AG10803 (cell line): ENCODE results near the gene ADPRH.
A peak's percentile ranks its signal among the peaks of the same experiment; 100 is the strongest.
"Not testable (repeated sequence)": the region's sequence is repeated elsewhere in the genome, so short reads cannot be mapped to it uniquely, and the experiment has no call there.

Source experiments
- DNase-seq: peaks from one replicate; pipeline ENCODE4 v3.0.0; 2010; ENCODE audit warnings: low read depth
- H3K4me3 ChIP-seq: 2 replicates; pipeline ENCODE4 v1.5.1; 2011; ENCODE audit warnings: mild to moderate bottlenecking, low read length, control low read depth
- CTCF ChIP-seq: conservative IDR thresholded peaks from 2 replicates; pipeline ENCODE4 v1.5.1; 2011; ENCODE audit warnings: mild to moderate bottlenecking, low read length, control low read depth, inconsistent platforms

The ADPRH gene

DNA sequence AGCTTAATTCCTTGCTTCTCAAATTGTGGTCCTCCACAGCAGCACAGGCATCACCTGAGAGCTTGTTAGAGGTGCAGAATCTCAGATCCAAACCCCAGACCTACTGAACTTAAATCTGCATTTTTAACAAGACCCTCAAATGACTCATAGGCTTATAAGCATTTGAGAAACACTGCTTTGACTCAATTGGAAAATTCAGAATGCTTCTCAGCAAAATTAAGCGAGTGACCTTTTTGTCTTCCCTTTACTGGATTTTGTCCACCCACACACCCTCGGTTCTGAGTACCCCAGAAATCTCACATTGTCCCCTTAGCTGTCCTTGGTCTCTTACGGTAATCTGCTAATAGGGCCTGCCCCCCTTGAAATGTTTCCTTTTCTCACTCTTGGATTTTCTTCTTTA is 37.7 kb upstream of the ADPRH start:
- no peak for TF ChIP-seq CTCF
- H3K4me3 ChIP-seq: no peak overlapping the region
- DNase-seq: no peak

DNA sequence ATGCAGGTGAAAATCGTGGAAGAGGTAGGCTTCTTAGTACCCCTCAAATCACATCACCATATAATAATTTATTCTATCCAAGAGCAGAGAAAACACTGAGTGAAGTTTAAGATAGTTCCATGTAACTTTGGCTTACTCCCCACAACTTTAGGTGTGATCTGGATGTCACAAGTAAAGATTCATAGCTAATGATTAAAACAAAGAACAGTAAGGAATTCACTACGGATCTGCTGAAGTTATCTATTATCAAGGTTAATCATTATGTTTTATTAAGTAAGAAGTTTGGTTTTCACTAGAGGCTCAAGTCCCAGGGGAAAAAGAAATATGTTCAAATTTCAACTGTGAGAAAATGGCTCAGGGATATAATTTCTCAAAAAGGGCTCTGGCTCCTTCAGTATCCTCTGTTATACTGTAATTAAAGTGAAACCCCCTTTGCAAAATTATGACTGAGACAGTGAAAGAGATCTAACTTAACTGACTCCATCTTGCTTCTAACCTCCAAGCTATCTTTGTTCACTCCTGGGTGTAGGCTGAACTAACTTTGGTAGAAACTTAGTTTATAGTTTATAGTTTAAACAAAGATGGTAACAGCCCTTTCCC is 37.0 kb upstream of the ADPRH start:
- no peak for DNase-seq
- TF ChIP-seq CTCF: no peak
- H3K4me3 ChIP-seq: no peak overlapping the region

- peak; percentile 3 for TF ChIP-seq CTCF
- DNase-seq: no peak
- H3K4me3 ChIP-seq: no peak overlapping the region
These were observed 36.1 kb upstream of the ADPRH start for GRCh38 chr3:119543147-119543546.

- H3K4me3 ChIP-seq: no peak overlapping the region
- no peak for DNase-seq
- no peak for TF ChIP-seq CTCF
These were observed 32.1 kb upstream of the ADPRH start for GRCh38 chr3:119547227-119547626.

DNA sequence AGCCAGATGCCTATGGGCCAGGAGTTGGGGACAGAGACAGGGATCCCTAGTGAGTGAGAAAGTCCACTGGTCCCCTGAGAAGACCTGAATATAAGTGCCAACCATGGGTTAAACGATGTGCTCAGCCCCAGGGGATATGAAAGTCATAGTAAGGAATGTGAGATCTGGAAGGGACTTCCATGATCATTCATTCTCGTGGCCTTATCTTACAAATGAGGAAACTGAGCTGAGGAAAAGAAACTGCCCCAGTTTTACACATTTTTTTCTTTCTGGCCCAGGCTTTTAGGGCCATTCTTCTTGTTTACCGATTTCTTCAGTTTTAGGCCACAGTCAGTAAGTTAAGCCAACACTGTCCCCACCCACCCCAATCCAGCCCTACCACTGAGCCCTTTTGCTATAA is 31.0 kb upstream of the ADPRH start:
- H3K4me3 ChIP-seq: no peak overlapping the region
- TF ChIP-seq CTCF: no peak
- no peak for DNase-seq

- DNase-seq: no peak
- no peak for TF ChIP-seq CTCF
- H3K4me3 ChIP-seq: no peak overlapping the region
These were observed 28.9 kb upstream of the ADPRH start for GRCh38 chr3:119550192-119550910.

- no peak for DNase-seq
- no peak for TF ChIP-seq CTCF
- H3K4me3 ChIP-seq: no peak overlapping the region
These were observed 27.7 kb upstream of the ADPRH start for GRCh38 chr3:119551598-119551997.

DNA sequence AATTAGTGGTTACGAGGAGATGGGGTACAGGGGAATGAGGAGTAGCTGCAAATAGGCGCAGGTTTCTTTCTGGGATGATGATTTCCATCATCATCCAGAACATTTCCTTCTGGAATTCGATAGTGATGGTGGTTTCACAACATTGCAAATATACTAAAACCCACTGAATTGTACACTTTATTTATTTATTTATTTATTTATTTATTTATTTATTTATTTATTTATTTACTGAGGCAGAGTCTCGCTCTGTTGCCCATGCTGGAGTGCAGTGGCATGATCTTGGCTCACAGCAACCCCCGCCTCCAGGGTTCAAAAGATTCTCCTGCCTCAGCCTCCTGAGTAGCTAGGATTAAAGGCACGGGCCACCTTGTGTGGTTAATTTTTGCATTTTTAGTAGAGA is 26.4 kb upstream of the ADPRH start:
- not testable (repeated sequence) for H3K4me3 ChIP-seq, DNase-seq
